HG03103 (cell line): Measurements from ENCODE around the gene LBX1.

ENCODE experiments used
- ATAC-seq: cut with Tn5 transposase; IDR thresholded peaks from one replicate; pipeline ENCODE4 v1.9.1; 2021; ENCODE audit warnings: low read depth; ENCODE audit not compliant: unreplicated experiment

LBX1 gene

GRCh38 chr10:101244321-101245050 is 15.2 kb upstream of the LBX1 start:
- no peak for ATAC-seq

- no peak for ATAC-seq
These were observed 12.8 kb upstream of the LBX1 start for GRCh38 chr10:101241840-101242707.

- ATAC-seq: no peak
These were observed 9.5 kb upstream of the LBX1 start for GRCh38 chr10:101238732-101239105.

GRCh38 chr10:101237982-101238731 is 8.9 kb upstream of the LBX1 start:
- ATAC-seq: no peak

GRCh38 chr10:101237081-101237981 is 8.1 kb upstream of the LBX1 start:
- no peak for ATAC-seq

- ATAC-seq: no peak
These were observed 7.3 kb upstream of the LBX1 start for GRCh38 chr10:101236376-101237080.

GRCh38 chr10:101235766-101236165 is 6.5 kb upstream of the LBX1 start:
- no peak for ATAC-seq

- ATAC-seq: no peak
These were observed 5.1 kb upstream of the LBX1 start for GRCh38 chr10:101234333-101234732.

GRCh38 chr10:101233863-101234262 is 4.6 kb upstream of the LBX1 start:
- ATAC-seq: no peak

- no peak for ATAC-seq
These were observed 4.2 kb upstream of the LBX1 start for GRCh38 chr10:101233443-101233842.

GRCh38 chr10:101231912-101232689 is 2.8 kb upstream of the LBX1 start:
- ATAC-seq: no peak

GRCh38 chr10:101231092-101231491 is 1.8 kb upstream of the LBX1 start:
- no peak for ATAC-seq

GRCh38 chr10:101230183-101230917 is 1.1 kb upstream of the LBX1 start:
- ATAC-seq: no peak

- no peak for ATAC-seq
These were observed 347 bp downstream of the LBX1 start for GRCh38 chr10:101228966-101229265.

GRCh38 chr10:101228153-101228965 is 904 bp downstream of the LBX1 start:
- no peak for ATAC-seq

GRCh38 chr10:101227429-101228152 is 1.7 kb downstream of the LBX1 start:
- no peak for ATAC-seq
